Osteocyte (in vitro differentiated cells): ENCODE results near the gene ADAMTS3. TPM values are rescaled to one million over a fixed set of nuclear protein-coding genes. Genes with fewer than 3 reads are reported as not detected.

Experiments
- DNase-seq: peaks from one replicate; pipeline ENCODE4 v3.0.0; 2021; ENCODE audit warnings: mixed read lengths; ENCODE audit not compliant: unreplicated experiment; ENCODE audit errors: extremely low spot score
- H3K27ac Mint-ChIP-seq: one replicate; pipeline ENCODE4 v1.8.0; 2021; ENCODE audit warnings: mild to moderate bottlenecking, mixed read lengths; ENCODE audit not compliant: unreplicated experiment
- H3K27me3 Mint-ChIP-seq: one replicate; pipeline ENCODE4 v1.8.0; 2021; ENCODE audit warnings: mixed read lengths; ENCODE audit not compliant: unreplicated experiment
- H3K36me3 Mint-ChIP-seq: one replicate; pipeline ENCODE4 v1.8.0; 2021; ENCODE audit warnings: mixed read lengths; ENCODE audit not compliant: unreplicated experiment
- H3K4me1 Mint-ChIP-seq: one replicate; pipeline ENCODE4 v1.8.0; 2021; ENCODE audit warnings: mixed read lengths; ENCODE audit not compliant: unreplicated experiment
- H3K4me3 Mint-ChIP-seq: one replicate; pipeline ENCODE4 v1.8.0; 2021; ENCODE audit warnings: mild to moderate bottlenecking, moderate library complexity, mixed read lengths; ENCODE audit not compliant: unreplicated experiment
- H3K9me3 Mint-ChIP-seq: one replicate; pipeline ENCODE4 v1.8.0; 2021; ENCODE audit warnings: mixed read lengths; ENCODE audit not compliant: unreplicated experiment
- total RNA-seq: library from RNA; stranded (reverse); gene quantifications from 2 replicates; pipeline ENCODE4 v1.2.1, GENCODE V29; 2021
- TF ChIP-seq, protein P1 (sequence below): fragments of 200-600 bp; sonication (generic); IDR thresholded peaks from 2 replicates; pipeline ENCODE4 v1.5.0; 2021; ENCODE audit warnings: antibody characterized with exemption, mild to moderate bottlenecking, moderate library complexity

Gene ADAMTS3
- total RNA-seq, 1 donor from 2014 or later = 1.4 TPM

DNA sequence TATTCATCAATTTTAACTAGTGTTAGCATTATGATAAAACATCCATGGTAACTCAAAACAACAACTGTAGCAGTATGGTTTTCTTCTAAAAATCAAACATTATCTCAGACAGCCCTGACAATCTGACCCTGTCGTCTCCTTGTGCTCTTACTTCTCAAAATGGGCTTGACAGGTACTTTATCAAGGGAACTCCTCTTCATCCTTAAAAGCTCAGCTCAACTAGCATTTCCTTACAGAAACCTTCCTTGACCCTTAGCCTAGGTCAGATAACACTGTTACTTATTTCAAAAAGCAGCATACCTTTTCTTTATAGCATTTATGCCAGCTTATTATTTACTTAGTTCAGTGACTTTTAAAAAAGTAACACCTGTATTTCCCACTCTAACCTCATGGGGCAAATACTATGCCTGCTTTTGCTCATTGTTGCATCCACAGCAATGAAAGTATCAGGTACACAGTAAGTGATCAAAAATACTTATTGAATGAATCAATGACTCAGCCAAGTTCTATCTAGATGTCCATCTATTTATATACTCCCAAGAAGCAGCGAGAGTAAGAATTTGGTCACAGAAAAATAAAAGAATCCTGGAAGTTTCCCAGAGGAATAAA, 41.9 kb downstream of the ADAMTS3 start:
- no peaks in the 10 kb centered on the region for H3K27me3 Mint-ChIP-seq
- H3K27ac Mint-ChIP-seq = no peak overlapping the region
- no peak overlapping the region for H3K4me3 Mint-ChIP-seq
- no peak for DNase-seq
- no peaks in the 10 kb centered on the region for H3K9me3 Mint-ChIP-seq
- H3K4me1 Mint-ChIP-seq = no peaks in the 10 kb centered on the region
- TF ChIP-seq, protein P1, sequence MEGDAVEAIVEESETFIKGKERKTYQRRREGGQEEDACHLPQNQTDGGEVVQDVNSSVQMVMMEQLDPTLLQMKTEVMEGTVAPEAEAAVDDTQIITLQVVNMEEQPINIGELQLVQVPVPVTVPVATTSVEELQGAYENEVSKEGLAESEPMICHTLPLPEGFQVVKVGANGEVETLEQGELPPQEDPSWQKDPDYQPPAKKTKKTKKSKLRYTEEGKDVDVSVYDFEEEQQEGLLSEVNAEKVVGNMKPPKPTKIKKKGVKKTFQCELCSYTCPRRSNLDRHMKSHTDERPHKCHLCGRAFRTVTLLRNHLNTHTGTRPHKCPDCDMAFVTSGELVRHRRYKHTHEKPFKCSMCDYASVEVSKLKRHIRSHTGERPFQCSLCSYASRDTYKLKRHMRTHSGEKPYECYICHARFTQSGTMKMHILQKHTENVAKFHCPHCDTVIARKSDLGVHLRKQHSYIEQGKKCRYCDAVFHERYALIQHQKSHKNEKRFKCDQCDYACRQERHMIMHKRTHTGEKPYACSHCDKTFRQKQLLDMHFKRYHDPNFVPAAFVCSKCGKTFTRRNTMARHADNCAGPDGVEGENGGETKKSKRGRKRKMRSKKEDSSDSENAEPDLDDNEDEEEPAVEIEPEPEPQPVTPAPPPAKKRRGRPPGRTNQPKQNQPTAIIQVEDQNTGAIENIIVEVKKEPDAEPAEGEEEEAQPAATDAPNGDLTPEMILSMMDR = no peak
- no peaks in the 10 kb centered on the region for H3K36me3 Mint-ChIP-seq

DNA sequence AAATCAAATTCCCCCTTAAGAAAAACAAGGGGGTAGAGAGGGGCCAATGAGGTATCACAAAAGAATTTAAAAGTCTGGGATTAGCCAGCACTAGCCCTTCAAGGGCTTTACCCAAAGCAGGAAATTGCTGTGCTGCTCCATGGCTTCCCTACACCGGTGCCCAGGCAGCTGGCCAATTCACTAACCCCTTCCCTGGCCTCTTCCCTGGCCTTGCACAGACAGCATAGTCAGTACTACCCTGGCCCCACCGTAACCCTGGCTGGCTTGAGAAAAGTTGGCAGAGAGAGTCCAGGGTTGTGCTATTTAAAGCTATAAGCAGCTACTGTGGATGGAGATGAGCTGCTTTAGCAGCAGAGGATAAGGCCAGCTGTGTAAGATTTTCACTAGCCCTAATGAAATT, 43.1 kb downstream of the ADAMTS3 start:
- Mint-ChIP-seq H3K27me3 (no peaks in the 10 kb centered on the region), H3K4me3 (no peak overlapping the region), H3K4me1 (no peaks in the 10 kb centered on the region), H3K27ac (no peak overlapping the region), H3K9me3 (no peaks in the 10 kb centered on the region), H3K36me3 (no peaks in the 10 kb centered on the region)
- TF ChIP-seq, protein P1 = no peak
- no peak for DNase-seq

DNA sequence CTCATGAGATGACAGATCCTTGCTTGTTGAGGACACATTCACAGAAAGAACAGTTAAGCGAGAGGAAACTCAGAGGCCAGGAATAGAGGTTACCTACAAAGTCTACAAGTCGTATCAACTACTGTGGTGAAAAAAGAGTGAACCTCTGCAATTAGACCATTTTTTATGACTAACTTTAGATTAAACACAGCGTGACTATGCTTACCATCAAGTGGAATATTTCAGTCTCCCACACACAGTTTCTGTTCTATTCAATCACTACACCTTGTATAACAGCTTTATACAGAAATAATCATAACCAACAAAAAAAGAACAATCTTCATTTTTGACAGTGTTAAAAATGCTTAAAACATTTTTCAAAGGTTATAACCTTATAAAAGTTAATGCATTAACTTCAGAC, 46.6 kb downstream of the ADAMTS3 start:
- DNase-seq = no peak
- Mint-ChIP-seq H3K4me3 (no peak overlapping the region), H3K9me3 (peaks cover 4% of the 10 kb centered on the region), H3K36me3 (no peaks in the 10 kb centered on the region), H3K27me3 (no peaks in the 10 kb centered on the region), H3K27ac (no peak overlapping the region), H3K4me1 (no peaks in the 10 kb centered on the region)
- TF ChIP-seq, protein P1 = no peak

DNA sequence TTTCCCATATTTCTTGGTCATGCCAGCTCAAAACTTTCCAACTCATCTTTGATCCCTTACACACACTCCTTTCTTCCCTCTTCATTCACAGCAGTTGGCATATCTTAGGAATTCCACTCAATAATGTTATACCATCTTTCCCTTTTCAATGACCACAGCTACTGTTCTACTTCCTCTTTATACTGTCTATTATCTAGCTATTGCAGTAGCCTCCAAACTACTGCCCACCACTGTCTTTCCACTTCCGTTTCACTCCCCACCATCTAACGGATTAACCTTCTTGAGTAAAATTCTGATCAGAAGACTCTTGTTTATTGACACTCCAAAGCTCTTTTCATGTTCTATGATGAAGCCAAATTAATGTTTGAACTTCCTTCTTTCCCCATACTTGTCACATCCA, 55.8 kb downstream of the ADAMTS3 start:
- Mint-ChIP-seq H3K9me3 (peaks cover 4% of the 10 kb centered on the region), H3K4me3 (no peak overlapping the region), H3K4me1 (no peaks in the 10 kb centered on the region), H3K36me3 (no peaks in the 10 kb centered on the region), H3K27me3 (peaks cover 13% of the 10 kb centered on the region), H3K27ac (no peak overlapping the region)
- no peak for DNase-seq
- TF ChIP-seq, protein P1 = no peak

DNA sequence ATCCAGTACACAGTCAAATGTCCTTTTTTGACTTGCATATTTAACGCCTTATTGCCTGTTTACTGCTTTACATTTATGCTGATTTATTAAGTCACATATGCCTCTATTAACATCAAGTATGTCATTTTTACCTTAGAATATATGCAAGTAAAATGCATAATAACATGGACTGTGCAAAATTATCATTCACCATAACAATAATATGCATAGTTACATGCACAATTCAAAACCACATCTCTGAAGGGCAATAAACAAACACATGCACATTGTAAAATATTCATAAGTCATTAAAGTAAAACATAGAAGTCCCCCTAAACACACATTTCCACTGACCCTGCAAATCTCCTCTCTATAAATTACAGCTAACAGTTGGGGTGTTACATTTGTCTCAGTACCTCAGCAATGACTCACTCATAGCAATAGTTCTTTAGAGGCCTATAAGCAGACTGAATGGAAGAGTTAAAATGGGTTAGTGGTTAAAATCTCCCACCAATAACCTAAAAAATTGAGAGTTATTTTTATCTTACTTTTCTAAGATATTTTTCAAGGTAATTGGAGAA, 61.1 kb downstream of the ADAMTS3 start:
- no peaks in the 10 kb centered on the region for H3K4me1 Mint-ChIP-seq
- H3K9me3 Mint-ChIP-seq = peaks cover 4% of the 10 kb centered on the region
- no peak overlapping the region for H3K4me3 Mint-ChIP-seq
- H3K27ac Mint-ChIP-seq = no peak overlapping the region
- no peak for DNase-seq
- peaks cover 33% of the 10 kb centered on the region for H3K27me3 Mint-ChIP-seq
- TF ChIP-seq, protein P1 = no peak
- H3K36me3 Mint-ChIP-seq = no peaks in the 10 kb centered on the region
